ENCODE measurements around the gene TRAF3IP1.

- TF ChIP-seq POLR2A (IDR thresholded peaks at IDR 0.05; ENCODE audit: extremely low read depth, insufficient read length) (no peak), CTCF (IDR thresholded peaks at IDR 0.05; ENCODE audit: low read depth, low read length) (no peak), MAX (IDR thresholded peaks at IDR 0.05; ENCODE audit: low read depth, low read length) (no peak)
These were observed 101.3 kb downstream of the TRAF3IP1 start for GRCh38 chr2:238421695-238422035.

Measured in NB4 (cell line).